GM12878 (cell line): ENCODE results near the gene MPPED1.

Experiments
- FOXM1 ChIP-seq: IDR thresholded peaks from 2 replicates; pipeline ENCODE4 v1.6.1; 2012; ENCODE audit warnings: low read depth, mild to moderate bottlenecking, inconsistent platforms, low read length, moderate library complexity
- GABPA ChIP-seq: IDR thresholded peaks from 2 replicates; pipeline ENCODE4 v1.6.1; 2014; ENCODE audit warnings: antibody characterized with exemption, low read depth, mild to moderate bottlenecking, inconsistent platforms
- HSF1 ChIP-seq: fragments of 150-350 bp; IDR thresholded peaks from 2 replicates; pipeline ENCODE4 v1.6.1; 2014; ENCODE audit warnings: mild to moderate bottlenecking, low read depth, low read length
- POLR2A ChIP-seq: IDR thresholded peaks from 2 replicates; pipeline ENCODE4 v1.6.1; 2011; ENCODE audit warnings: low read depth, mild to moderate bottlenecking, low read length
- POLR2AphosphoS5 ChIP-seq: IDR thresholded peaks from 2 replicates; pipeline ENCODE4 v1.6.1; 2011; ENCODE audit warnings: mild to moderate bottlenecking, low read length, inconsistent platforms
- RAD21 ChIP-seq: IDR thresholded peaks from 2 replicates; pipeline ENCODE4 v1.6.1; 2011; ENCODE audit warnings: mild to moderate bottlenecking, low read depth, low read length, moderate library complexity; ENCODE audit not compliant: insufficient read depth
- RCOR1 ChIP-seq: conservative IDR thresholded peaks from 2 replicates; pipeline ENCODE4 v1.6.1; 2012; ENCODE audit warnings: low read depth, low read length, improper control_type of control experiment
- RFX5 ChIP-seq: IDR thresholded peaks from 2 replicates; pipeline ENCODE4 v1.6.1; 2011; ENCODE audit warnings: low read depth, low read length, improper control_type of control experiment
- SMC3 ChIP-seq: IDR thresholded peaks from 2 replicates; pipeline ENCODE4 v1.6.1; 2011; ENCODE audit warnings: low read length, improper control_type of control experiment, borderline replicate concordance
- SREBF2 ChIP-seq: IDR thresholded peaks from 2 replicates; pipeline ENCODE4 v1.6.1; 2012; ENCODE audit warnings: mild to moderate bottlenecking, low read length
- STAT3 ChIP-seq: IDR thresholded peaks from 2 replicates; pipeline ENCODE4 v1.6.1; 2011; ENCODE audit warnings: low read depth, low read length, improper control_type of control experiment
- TCF3 ChIP-seq: IDR thresholded peaks from 2 replicates; pipeline ENCODE4 v1.6.1; 2012; ENCODE audit warnings: low read depth, mild to moderate bottlenecking, low read length, borderline replicate concordance; ENCODE audit not compliant: insufficient read depth
- ZNF274 ChIP-seq: IDR thresholded peaks from one replicate; pipeline ENCODE4 v1.8.0; 2011; ENCODE audit not compliant: insufficient read length, insufficient read depth
- TF ChIP-seq, protein P1 (sequence below), 3 experiments: IDR thresholded peaks in 2 of 3; conservative IDR thresholded peaks in 1 of 3; 2 replicates each; pipeline ENCODE4 v1.5.1; 2011; ENCODE audit warnings: low read depth in 3 of 3, low read length in 3 of 3, mild to moderate bottlenecking in 3 of 3, control low read depth in 2 of 3, moderate library complexity in 2 of 3, inconsistent platforms in 1 of 3, mixed read lengths in 1 of 3; ENCODE audit not compliant: control insufficient read depth in 2 of 3, insufficient read depth in 1 of 3; ENCODE audit errors: extremely low read depth in 1 of 3

DNA sequence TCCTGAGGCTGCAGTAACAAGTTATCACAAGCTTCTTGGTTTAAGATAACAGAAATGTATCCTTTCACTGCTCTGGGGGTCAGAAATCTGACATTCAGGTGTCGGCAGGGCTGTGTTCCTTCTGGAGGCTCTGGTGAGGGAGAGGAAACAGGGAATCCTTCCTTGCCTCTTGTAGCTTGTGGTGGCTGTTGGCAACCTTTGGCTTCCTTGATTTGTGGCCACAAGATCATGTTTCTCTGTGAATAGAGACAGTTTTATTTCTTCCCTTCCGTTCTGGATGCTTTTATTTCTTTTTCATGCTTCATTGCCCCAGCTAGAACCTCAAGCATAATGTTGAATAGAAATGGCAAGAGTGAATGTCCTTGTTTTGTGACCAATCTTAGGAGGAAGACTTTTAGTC is 44.0 kb downstream of the MPPED1 start:
- TF ChIP-seq POLR2A (no peak), TCF3 (no peak), RFX5 (no peak), FOXM1 (no peak), ZNF274 (no peak), RAD21 (no peak), SMC3 (no peak), HSF1 (no peak), SREBF2 (no peak), POLR2AphosphoS5 (no peak), GABPA (no peak), RCOR1 (no peak), STAT3 (no peak)
- TF ChIP-seq, protein P1, sequence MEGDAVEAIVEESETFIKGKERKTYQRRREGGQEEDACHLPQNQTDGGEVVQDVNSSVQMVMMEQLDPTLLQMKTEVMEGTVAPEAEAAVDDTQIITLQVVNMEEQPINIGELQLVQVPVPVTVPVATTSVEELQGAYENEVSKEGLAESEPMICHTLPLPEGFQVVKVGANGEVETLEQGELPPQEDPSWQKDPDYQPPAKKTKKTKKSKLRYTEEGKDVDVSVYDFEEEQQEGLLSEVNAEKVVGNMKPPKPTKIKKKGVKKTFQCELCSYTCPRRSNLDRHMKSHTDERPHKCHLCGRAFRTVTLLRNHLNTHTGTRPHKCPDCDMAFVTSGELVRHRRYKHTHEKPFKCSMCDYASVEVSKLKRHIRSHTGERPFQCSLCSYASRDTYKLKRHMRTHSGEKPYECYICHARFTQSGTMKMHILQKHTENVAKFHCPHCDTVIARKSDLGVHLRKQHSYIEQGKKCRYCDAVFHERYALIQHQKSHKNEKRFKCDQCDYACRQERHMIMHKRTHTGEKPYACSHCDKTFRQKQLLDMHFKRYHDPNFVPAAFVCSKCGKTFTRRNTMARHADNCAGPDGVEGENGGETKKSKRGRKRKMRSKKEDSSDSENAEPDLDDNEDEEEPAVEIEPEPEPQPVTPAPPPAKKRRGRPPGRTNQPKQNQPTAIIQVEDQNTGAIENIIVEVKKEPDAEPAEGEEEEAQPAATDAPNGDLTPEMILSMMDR (IDR thresholded peaks at IDR 0.05 in 2 of 3, conservative IDR thresholded peaks at IDR 0.05 in 1 of 3; ENCODE audit: control insufficient read depth in 2 of 3, extremely low read depth in 1 of 3, insufficient read depth in 1 of 3, low read depth in 3 of 3, low read length in 3 of 3), result no peak
